Activated T-helper 2 cell treated with anti-CD3 and anti-CD28 coated beads, Interferon-gamma antibody, Interleukin-2, Interleukin-4, amounts not matched to agents 10 μg/mL and 5 μg/mL and 100 μg/mL, durations not matched to agents 14 hours and 24 hours and 36 hours (primary cell): ENCODE results near the gene STX17. TPM values are rescaled to one million over a fixed set of nuclear protein-coding genes. Genes with fewer than 3 reads are reported as not detected.
"Not testable (repeated sequence)": the region's sequence is repeated elsewhere in the genome, so short reads cannot be mapped to it uniquely, and the experiment has no call there.

Experiments used
- DNase-seq: peaks from one replicate; pipeline ENCODE4 v3.0.0; 2021; ENCODE audit warnings: low spot score
- H3K27ac Mint-ChIP-seq: one replicate; pipeline ENCODE4 v1.8.0; 2021; ENCODE audit warnings: mixed read lengths
- H3K27me3 Mint-ChIP-seq: one replicate; pipeline ENCODE4 v1.8.0; 2021; ENCODE audit warnings: low read depth, mixed read lengths
- H3K36me3 Mint-ChIP-seq: one replicate; pipeline ENCODE4 v1.8.0; 2021; ENCODE audit warnings: low read depth, mixed read lengths
- H3K4me1 Mint-ChIP-seq: one replicate; pipeline ENCODE4 v1.8.0; 2021; ENCODE audit warnings: low read depth, mixed read lengths
- H3K4me3 Mint-ChIP-seq: one replicate; pipeline ENCODE4 v1.8.0; 2021; ENCODE audit warnings: low read depth, mild to moderate bottlenecking, moderate library complexity, mixed read lengths
- H3K9me3 Mint-ChIP-seq: one replicate; pipeline ENCODE4 v1.8.0; 2021; ENCODE audit warnings: mixed read lengths
- intact Hi-C: fragments of 100-400 bp; cut with micrococcal nuclease; formaldehyde crosslinking; loops from one replicate; pipeline ENCODE4 v1.15.1; 2023
- total RNA-seq: library from RNA; stranded (reverse); gene quantifications from 2 replicates; pipeline ENCODE4 v1.2.3, GENCODE V29; 2022

STX17 gene
- total RNA-seq, 1 donor from 2014 or later = 27.6 TPM

GRCh38 chr9:99980598-99980997 lies 74.1 kb downstream of the STX17 start:
- H3K4me1 Mint-ChIP-seq = no peaks in the 10 kb centered on the region
- no peak for DNase-seq
- no peak overlapping the region for H3K4me3 Mint-ChIP-seq
- no peaks in the 10 kb centered on the region for H3K27me3 Mint-ChIP-seq
- no peaks in the 10 kb centered on the region for H3K9me3 Mint-ChIP-seq
- H3K36me3 Mint-ChIP-seq = peaks cover 13% of the 10 kb centered on the region
- intact Hi-C loops = no loop called here
- no peak overlapping the region for H3K27ac Mint-ChIP-seq

GRCh38 chr9:99986642-99987041 lies 80.2 kb downstream of the STX17 start:
- DNase-seq = no peak
- Mint-ChIP-seq H3K27me3 (no peaks in the 10 kb centered on the region), H3K27ac (no peak overlapping the region), H3K4me1 (no peaks in the 10 kb centered on the region), H3K4me3 (no peak overlapping the region), H3K36me3 (peaks cover 52% of the 10 kb centered on the region), H3K9me3 (peaks cover 28% of the 10 kb centered on the region)
- intact Hi-C loops = no loop called here

- H3K4me3 Mint-ChIP-seq, H3K4me1 Mint-ChIP-seq, H3K27ac Mint-ChIP-seq, H3K27me3 Mint-ChIP-seq, DNase-seq, intact Hi-C loops: not testable (repeated sequence)
- H3K36me3 Mint-ChIP-seq = peaks cover 74% of the 10 kb centered on the region
- H3K9me3 Mint-ChIP-seq = peaks cover 53% of the 10 kb centered on the region
These were observed 84.1 kb downstream of the STX17 start for GRCh38 chr9:99990508-99990907.

- no peak for DNase-seq
- no peaks in the 10 kb centered on the region for H3K4me1 Mint-ChIP-seq
- peaks cover 62% of the 10 kb centered on the region for H3K36me3 Mint-ChIP-seq
- no peak overlapping the region for H3K4me3 Mint-ChIP-seq
- no peak overlapping the region for H3K27ac Mint-ChIP-seq
- intact Hi-C loops = no loop called here
- H3K27me3 Mint-ChIP-seq = no peaks in the 10 kb centered on the region
- peaks cover 22% of the 10 kb centered on the region for H3K9me3 Mint-ChIP-seq
These were observed 91.8 kb downstream of the STX17 start for GRCh38 chr9:99998266-99998665.

GRCh38 chr9:99998866-99999265 lies 92.4 kb downstream of the STX17 start:
- no peak for DNase-seq
- no peaks in the 10 kb centered on the region for H3K27me3 Mint-ChIP-seq
- no peak overlapping the region for H3K27ac Mint-ChIP-seq
- intact Hi-C loops = no loop called here
- H3K4me3 Mint-ChIP-seq = no peak overlapping the region
- H3K4me1 Mint-ChIP-seq = no peaks in the 10 kb centered on the region
- H3K9me3 Mint-ChIP-seq = peaks cover 18% of the 10 kb centered on the region
- peaks cover 63% of the 10 kb centered on the region for H3K36me3 Mint-ChIP-seq

GRCh38 chr9:99999797-100000196 lies 93.3 kb downstream of the STX17 start:
- intact Hi-C loops = no loop called here
- no peak for DNase-seq
- Mint-ChIP-seq H3K27me3 (no peaks in the 10 kb centered on the region), H3K27ac (no peak overlapping the region), H3K9me3 (peaks cover 12% of the 10 kb centered on the region), H3K4me1 (no peaks in the 10 kb centered on the region), H3K36me3 (peaks cover 59% of the 10 kb centered on the region), H3K4me3 (no peak overlapping the region)

GRCh38 chr9:100011062-100011681 lies 104.7 kb downstream of the STX17 start:
- no peaks in the 10 kb centered on the region for H3K4me1 Mint-ChIP-seq
- H3K27ac Mint-ChIP-seq = no peak overlapping the region
- H3K27me3 Mint-ChIP-seq = no peaks in the 10 kb centered on the region
- peaks cover 32% of the 10 kb centered on the region for H3K36me3 Mint-ChIP-seq
- H3K4me3 Mint-ChIP-seq = no peak overlapping the region
- no peak for DNase-seq
- H3K9me3 Mint-ChIP-seq = peaks cover 6% of the 10 kb centered on the region
- intact Hi-C loops = loop anchor here (2.0 to 5.0 kb wide), 5 partner anchors 189 to 844 kb away; partner anchors contain the start of gene NR4A3

GRCh38 chr9:100012279-100012678 lies 105.8 kb downstream of the STX17 start:
- Mint-ChIP-seq H3K27me3 (no peaks in the 10 kb centered on the region), H3K27ac (no peak overlapping the region), H3K4me1 (no peaks in the 10 kb centered on the region), H3K4me3 (no peak overlapping the region), H3K9me3 (peaks cover 6% of the 10 kb centered on the region), H3K36me3 (peaks cover 27% of the 10 kb centered on the region)
- intact Hi-C loops = loop anchor here (2.0 to 5.0 kb wide), 4 partner anchors 190 to 845 kb away; partner anchors contain the start of gene NR4A3
- DNase-seq = no peak

GRCh38 chr9:100013573-100013972 lies 107.1 kb downstream of the STX17 start:
- H3K27ac Mint-ChIP-seq = no peak overlapping the region
- peaks cover 25% of the 10 kb centered on the region for H3K36me3 Mint-ChIP-seq
- H3K27me3 Mint-ChIP-seq = no peaks in the 10 kb centered on the region
- no peaks in the 10 kb centered on the region for H3K4me1 Mint-ChIP-seq
- DNase-seq = no peak
- peaks cover 6% of the 10 kb centered on the region for H3K9me3 Mint-ChIP-seq
- no peak overlapping the region for H3K4me3 Mint-ChIP-seq
- intact Hi-C loops = loop anchor here (2.0 to 5.0 kb wide), 4 partner anchors 191 to 846 kb away; partner anchors contain the start of gene NR4A3

GRCh38 chr9:100014846-100015245 lies 108.4 kb downstream of the STX17 start:
- Mint-ChIP-seq H3K4me1 (no peaks in the 10 kb centered on the region), H3K27me3 (no peaks in the 10 kb centered on the region), H3K9me3 (peaks cover 6% of the 10 kb centered on the region), H3K36me3 (peaks cover 32% of the 10 kb centered on the region), H3K4me3 (no peak overlapping the region), H3K27ac (no peak overlapping the region)
- DNase-seq = no peak
- intact Hi-C loops = loop anchor here (5.0 kb wide), 3 partner anchors 193 to 848 kb away; partner anchors contain the start of gene NR4A3

GRCh38 chr9:100019541-100019940 lies 113.1 kb downstream of the STX17 start:
- DNase-seq = no peak
- intact Hi-C loops = no loop called here
- Mint-ChIP-seq H3K9me3 (no peaks in the 10 kb centered on the region), H3K36me3 (peaks cover 30% of the 10 kb centered on the region), H3K4me1 (peaks cover 4% of the 10 kb centered on the region), H3K4me3 (no peak overlapping the region), H3K27ac (no peak overlapping the region), H3K27me3 (no peaks in the 10 kb centered on the region)
